ENCODE measurements around the gene TBCD. TPM values are rescaled to one million over a fixed set of nuclear protein-coding genes. Genes with fewer than 3 reads are reported as not detected.
"Not testable (repeated sequence)": the region's sequence is repeated elsewhere in the genome, so short reads cannot be mapped to it uniquely, and the experiment has no call there.

TBCD gene
- total RNA-seq, 1 donor from 2014 or later = 31.8 TPM

DNA sequence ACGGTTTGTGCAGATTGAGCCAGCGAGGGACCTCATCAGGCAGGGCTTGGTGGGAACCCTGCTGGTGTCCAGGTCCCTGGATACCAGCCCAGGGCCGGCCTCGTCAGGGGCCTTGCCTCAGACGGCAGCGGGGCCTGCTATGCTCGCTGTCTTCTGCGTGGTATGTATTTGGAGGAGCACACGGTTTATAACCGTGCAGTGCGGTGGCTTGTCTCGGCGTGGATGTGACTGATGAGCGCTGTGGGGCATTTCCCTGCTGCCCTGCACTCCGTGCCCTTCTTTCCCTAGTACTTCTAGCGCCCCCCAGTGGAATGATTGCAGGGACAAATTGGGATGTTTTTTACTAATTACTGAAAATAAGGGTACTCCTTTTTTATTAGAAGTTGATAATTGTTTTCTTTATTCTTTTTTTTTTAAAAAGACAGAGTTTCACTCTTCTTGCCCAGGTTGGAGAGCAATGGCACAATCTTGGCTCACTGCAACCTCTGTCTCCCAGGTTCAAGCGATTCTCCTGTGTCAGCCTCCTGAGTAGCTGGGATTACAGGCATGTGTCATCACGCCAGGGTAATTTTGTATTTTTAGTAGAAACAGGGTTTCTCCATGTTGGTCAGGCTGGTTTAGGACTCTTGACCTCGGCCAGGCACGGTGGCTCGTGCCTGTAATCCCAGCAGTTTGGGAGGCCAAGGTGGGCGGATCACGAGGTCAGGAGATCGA is 15.3 kb downstream of the TBCD start:
- no peaks in the 10 kb centered on the region for H3K27me3 Mint-ChIP-seq (ENCODE audit: low read depth, unreplicated experiment)
- Histone ChIP-seq H4K20me1 (ENCODE audit: insufficient read depth, low read length) (peaks cover 7% of the 10 kb centered on the region), H3K79me2 (ENCODE audit: insufficient read depth, low read length) (peaks cover 5% of the 10 kb centered on the region), H3K4me2 (ENCODE audit: low read length) (no peak overlapping the region), H3K4me1 (ENCODE audit: insufficient read depth, low read length) (no peaks in the 10 kb centered on the region), H3K27ac (ENCODE audit: low read depth, low read length) (no peak overlapping the region), H2AFZ (ENCODE audit: low read depth, low read length) (no peak overlapping the region), H3K4me3 (ENCODE audit: insufficient read depth, low read depth, low read length) (no peak overlapping the region), H3K36me3 (ENCODE audit: insufficient read depth, low read length) (peaks cover 9% of the 10 kb centered on the region), H3K9ac (ENCODE audit: low read length) (no peak overlapping the region), H3K27me3 (ENCODE audit: insufficient read depth, low read length) (no peaks in the 10 kb centered on the region), H3K9me3 (ENCODE audit: insufficient read depth, low read depth, low read length) (no peaks in the 10 kb centered on the region)
- H3K36me3 Mint-ChIP-seq (ENCODE audit: low read depth, unreplicated experiment) = peaks cover 16% of the 10 kb centered on the region
- FAIRE-seq = no peak
- H3K27ac Mint-ChIP-seq (ENCODE audit: unreplicated experiment) = no peak overlapping the region
- H3K4me3 Mint-ChIP-seq (ENCODE audit: unreplicated experiment) = no peak overlapping the region
- H3K4me1 Mint-ChIP-seq (ENCODE audit: low read depth, unreplicated experiment) = peaks cover 3% of the 10 kb centered on the region
- no peak for DNase-seq (ENCODE audit: low read depth)
- no peak for TF ChIP-seq EZH2 (IDR thresholded peaks at IDR 0.05; ENCODE audit: insufficient read depth, low read length)
- TF ChIP-seq, protein P1, sequence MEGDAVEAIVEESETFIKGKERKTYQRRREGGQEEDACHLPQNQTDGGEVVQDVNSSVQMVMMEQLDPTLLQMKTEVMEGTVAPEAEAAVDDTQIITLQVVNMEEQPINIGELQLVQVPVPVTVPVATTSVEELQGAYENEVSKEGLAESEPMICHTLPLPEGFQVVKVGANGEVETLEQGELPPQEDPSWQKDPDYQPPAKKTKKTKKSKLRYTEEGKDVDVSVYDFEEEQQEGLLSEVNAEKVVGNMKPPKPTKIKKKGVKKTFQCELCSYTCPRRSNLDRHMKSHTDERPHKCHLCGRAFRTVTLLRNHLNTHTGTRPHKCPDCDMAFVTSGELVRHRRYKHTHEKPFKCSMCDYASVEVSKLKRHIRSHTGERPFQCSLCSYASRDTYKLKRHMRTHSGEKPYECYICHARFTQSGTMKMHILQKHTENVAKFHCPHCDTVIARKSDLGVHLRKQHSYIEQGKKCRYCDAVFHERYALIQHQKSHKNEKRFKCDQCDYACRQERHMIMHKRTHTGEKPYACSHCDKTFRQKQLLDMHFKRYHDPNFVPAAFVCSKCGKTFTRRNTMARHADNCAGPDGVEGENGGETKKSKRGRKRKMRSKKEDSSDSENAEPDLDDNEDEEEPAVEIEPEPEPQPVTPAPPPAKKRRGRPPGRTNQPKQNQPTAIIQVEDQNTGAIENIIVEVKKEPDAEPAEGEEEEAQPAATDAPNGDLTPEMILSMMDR (IDR thresholded peaks at IDR 0.05; ENCODE audit: insufficient read depth, low read depth, low read length) = peak; percentile 56
- no peaks in the 10 kb centered on the region for H3K9me3 Mint-ChIP-seq (ENCODE audit: unreplicated experiment)

DNA sequence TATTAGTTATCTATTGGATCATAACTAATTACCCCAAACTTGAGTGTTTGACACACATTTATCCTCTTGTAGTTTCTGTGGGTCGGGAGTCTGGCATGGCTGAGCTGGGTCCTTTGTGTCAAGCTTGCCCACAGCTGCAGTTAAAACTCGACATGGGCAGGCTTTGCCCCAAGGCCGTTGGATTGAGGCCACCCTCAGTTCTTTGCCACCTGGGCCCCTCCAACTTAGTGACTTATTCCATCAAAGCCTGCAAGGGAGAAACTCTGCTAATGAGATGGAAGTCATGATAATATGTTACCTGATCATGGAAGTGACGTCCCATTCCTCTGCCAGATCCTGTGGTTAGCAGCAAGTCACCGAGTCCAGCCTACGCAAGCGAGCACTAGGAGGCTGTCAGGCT is 17.2 kb downstream of the TBCD start:
- H3K36me3 ChIP-seq (ENCODE audit: insufficient read depth, low read length) = peaks cover 9% of the 10 kb centered on the region
- H3K4me3 Mint-ChIP-seq (ENCODE audit: unreplicated experiment) = no peak overlapping the region
- TF ChIP-seq, protein P1 (IDR thresholded peaks at IDR 0.05; ENCODE audit: insufficient read depth, low read depth, low read length) = no peak
- no peak overlapping the region for H3K4me2 ChIP-seq (ENCODE audit: low read length)
- H3K27ac Mint-ChIP-seq (ENCODE audit: unreplicated experiment) = no peak overlapping the region
- H3K9me3 Mint-ChIP-seq (ENCODE audit: unreplicated experiment) = no peaks in the 10 kb centered on the region
- no peak overlapping the region for H3K9ac ChIP-seq (ENCODE audit: low read length)
- H3K4me1 ChIP-seq (ENCODE audit: insufficient read depth, low read length) = no peaks in the 10 kb centered on the region
- H3K4me3 ChIP-seq (ENCODE audit: insufficient read depth, low read depth, low read length) = no peak overlapping the region
- no peaks in the 10 kb centered on the region for H3K9me3 ChIP-seq (ENCODE audit: insufficient read depth, low read depth, low read length)
- no peaks in the 10 kb centered on the region for H3K27me3 ChIP-seq (ENCODE audit: insufficient read depth, low read length)
- no peaks in the 10 kb centered on the region for H3K79me2 ChIP-seq (ENCODE audit: insufficient read depth, low read length)
- no peak overlapping the region for H3K27ac ChIP-seq (ENCODE audit: low read depth, low read length)
- DNase-seq (ENCODE audit: low read depth) (no peak), FAIRE-seq (no peak)
- no peak overlapping the region for H2AFZ ChIP-seq (ENCODE audit: low read depth, low read length)
- H3K27me3 Mint-ChIP-seq (ENCODE audit: low read depth, unreplicated experiment) = no peaks in the 10 kb centered on the region
- H3K36me3 Mint-ChIP-seq (ENCODE audit: low read depth, unreplicated experiment) = peaks cover 15% of the 10 kb centered on the region
- H4K20me1 ChIP-seq (ENCODE audit: insufficient read depth, low read length) = no peaks in the 10 kb centered on the region
- H3K4me1 Mint-ChIP-seq (ENCODE audit: low read depth, unreplicated experiment) = peaks cover 4% of the 10 kb centered on the region

DNA sequence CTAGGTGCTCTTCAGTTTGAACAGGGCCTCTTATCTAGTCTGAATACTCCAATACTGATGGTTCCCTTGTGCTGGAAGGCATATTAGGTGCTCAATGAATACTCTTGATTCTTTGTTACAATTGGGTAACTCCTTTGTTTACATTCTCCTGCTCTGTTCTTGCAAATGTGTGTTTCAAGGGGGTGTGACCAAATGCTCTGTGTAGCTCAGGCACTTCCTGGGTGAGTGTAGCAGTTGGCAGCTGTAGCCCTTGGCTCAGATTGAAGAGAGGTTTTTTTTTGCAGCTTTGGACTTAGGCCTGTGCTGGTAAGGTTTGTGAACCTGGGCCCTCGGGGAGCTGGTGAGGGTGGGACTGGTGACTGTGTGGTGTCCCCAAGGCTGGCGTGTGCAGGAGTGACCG is 20.2 kb downstream of the TBCD start:
- FAIRE-seq (no peak), DNase-seq (ENCODE audit: low read depth) (peak; percentile 32)
- Histone ChIP-seq H3K79me2 (ENCODE audit: insufficient read depth, low read length) (no peaks in the 10 kb centered on the region), H3K27ac (ENCODE audit: low read depth, low read length) (no peak overlapping the region), H3K4me3 (ENCODE audit: insufficient read depth, low read depth, low read length) (no peak overlapping the region), H2AFZ (ENCODE audit: low read depth, low read length) (no peak overlapping the region), H4K20me1 (ENCODE audit: insufficient read depth, low read length) (peaks cover 11% of the 10 kb centered on the region), H3K27me3 (ENCODE audit: insufficient read depth, low read length) (no peaks in the 10 kb centered on the region), H3K4me1 (ENCODE audit: insufficient read depth, low read length) (no peaks in the 10 kb centered on the region), H3K36me3 (ENCODE audit: insufficient read depth, low read length) (peaks cover 12% of the 10 kb centered on the region), H3K4me2 (ENCODE audit: low read length) (no peak overlapping the region), H3K9ac (ENCODE audit: low read length) (no peak overlapping the region), H3K9me3 (ENCODE audit: insufficient read depth, low read depth, low read length) (no peaks in the 10 kb centered on the region)
- H3K9me3 Mint-ChIP-seq (ENCODE audit: unreplicated experiment) = no peaks in the 10 kb centered on the region
- H3K27me3 Mint-ChIP-seq (ENCODE audit: low read depth, unreplicated experiment) = no peaks in the 10 kb centered on the region
- peaks cover 17% of the 10 kb centered on the region for H3K36me3 Mint-ChIP-seq (ENCODE audit: low read depth, unreplicated experiment)
- H3K4me3 Mint-ChIP-seq (ENCODE audit: unreplicated experiment) = no peak overlapping the region
- peaks cover 4% of the 10 kb centered on the region for H3K4me1 Mint-ChIP-seq (ENCODE audit: low read depth, unreplicated experiment)
- no peak overlapping the region for H3K27ac Mint-ChIP-seq (ENCODE audit: unreplicated experiment)
- TF ChIP-seq EZH2 (IDR thresholded peaks at IDR 0.05; ENCODE audit: insufficient read depth, low read length) = no peak
- TF ChIP-seq, protein P1 (IDR thresholded peaks at IDR 0.05; ENCODE audit: insufficient read depth, low read depth, low read length) = no peak

DNA sequence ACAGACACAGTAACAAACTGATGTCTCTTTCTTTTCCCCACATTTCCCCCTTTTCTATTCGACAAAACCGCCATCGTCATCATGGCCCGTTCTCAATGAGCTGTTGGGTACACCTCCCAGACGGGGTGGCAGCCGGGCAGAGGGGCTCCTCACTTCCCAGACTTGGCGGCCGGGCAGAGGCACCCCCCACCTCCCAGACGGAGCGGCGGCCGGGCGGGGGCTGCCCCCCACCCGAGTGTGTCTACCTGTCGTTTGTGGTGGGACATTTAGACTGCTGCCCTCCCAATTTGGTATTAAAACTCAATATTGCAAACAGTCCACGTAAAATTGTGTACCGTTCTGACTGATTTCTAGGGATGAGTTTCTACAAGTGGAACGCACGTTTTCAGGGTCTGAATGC is 22.6 kb downstream of the TBCD start:
- not testable (repeated sequence) for FAIRE-seq; H3K4me1 Mint-ChIP-seq (ENCODE audit: low read depth, unreplicated experiment); H3K79me2 ChIP-seq (ENCODE audit: insufficient read depth, low read length)

More for the DNA sequence above, 22.6 kb downstream of the TBCD start:
- H3K27me3 Mint-ChIP-seq (ENCODE audit: low read depth, unreplicated experiment); H3K4me1 ChIP-seq (ENCODE audit: insufficient read depth, low read length); H3K36me3 Mint-ChIP-seq (ENCODE audit: low read depth, unreplicated experiment); H3K9me3 ChIP-seq (ENCODE audit: insufficient read depth, low read depth, low read length); H3K4me3 Mint-ChIP-seq (ENCODE audit: unreplicated experiment); H3K27me3 ChIP-seq (ENCODE audit: insufficient read depth, low read length); H2AFZ ChIP-seq (ENCODE audit: low read depth, low read length); H3K36me3 ChIP-seq (ENCODE audit: insufficient read depth, low read length); H3K9me3 Mint-ChIP-seq (ENCODE audit: unreplicated experiment); H3K4me3 ChIP-seq (ENCODE audit: insufficient read depth, low read depth, low read length); H3K27ac Mint-ChIP-seq (ENCODE audit: unreplicated experiment); H3K27ac ChIP-seq (ENCODE audit: low read depth, low read length); DNase-seq (ENCODE audit: low read depth); H3K9ac ChIP-seq (ENCODE audit: low read length): not testable (repeated sequence)
- peaks cover 11% of the 10 kb centered on the region for H4K20me1 ChIP-seq (ENCODE audit: insufficient read depth, low read length)
- peak overlapping the region; percentile 36 for H3K4me2 ChIP-seq (ENCODE audit: low read length)
